Kidney epithelial cell (primary cell): ENCODE data around the gene CDKN2AIPNL. TPM values are rescaled to one million over a fixed set of nuclear protein-coding genes. Genes with fewer than 3 reads are reported as not detected.

Experiments used
- DNase-seq: peaks from one replicate; pipeline ENCODE4 v3.0.0-alpha.2; 2010; ENCODE audit warnings: low read depth
- H3K27me3 ChIP-seq: 2 replicates; pipeline ENCODE4 v1.6.0; 2011; ENCODE audit warnings: low read length; ENCODE audit not compliant: control insufficient read depth, insufficient read depth
- H3K36me3 ChIP-seq: 2 replicates; pipeline ENCODE4 v1.5.1; 2011; ENCODE audit warnings: low read length; ENCODE audit not compliant: control insufficient read depth, insufficient read depth
- H3K4me3 ChIP-seq: 2 replicates; pipeline ENCODE4 v1.5.1; 2011; ENCODE audit warnings: low read depth, mild to moderate bottlenecking, control low read depth, low read length
- CTCF ChIP-seq: IDR thresholded peaks from 2 replicates; pipeline ENCODE4 v1.5.1; 2011; ENCODE audit warnings: mild to moderate bottlenecking, moderate library complexity, low read length, control low read depth, inconsistent platforms; ENCODE audit not compliant: insufficient read depth, poor library complexity, severe bottlenecking
- total RNA-seq: library from RNA; depleted of rRNA; stranded (reverse); fragments of >200 nt; gene quantifications from 2 replicates; pipeline ENCODE4 v1.2.3, GENCODE V29; 2015

CDKN2AIPNL gene
- total RNA-seq, 1 donor from 2014 or later, result 28.3 TPM

GRCh38 chr5:134365604-134366003 is 46.1 kb downstream of the CDKN2AIPNL start:
- H3K27me3 ChIP-seq, result no peaks in the 10 kb centered on the region
- TF ChIP-seq CTCF, result no peak
- H3K4me3 ChIP-seq, result no peak overlapping the region
- H3K36me3 ChIP-seq, result no peaks in the 10 kb centered on the region
- DNase-seq, result no peak

GRCh38 chr5:134355681-134356080 is 56.0 kb downstream of the CDKN2AIPNL start:
- Histone ChIP-seq H3K4me3 (no peak overlapping the region), H3K36me3 (no peaks in the 10 kb centered on the region), H3K27me3 (no peaks in the 10 kb centered on the region)
- no peak for DNase-seq
- TF ChIP-seq CTCF, result no peak

Other genes starting within 250 kb of the CDKN2AIPNL start
- 222 and 233 TPM in 2 replicates for gene SKP1, start 234.9 kb downstream of the CDKN2AIPNL start, total RNA-seq
- gene PPP2CA, start 185.8 kb downstream of the CDKN2AIPNL start, total RNA-seq, result 232 and 249 TPM in 2 replicates
- 9.3 and 17.6 TPM in 2 replicates for gene CDKL3, start 44.7 kb downstream of the CDKN2AIPNL start, total RNA-seq
- gene UBE2B, start 40.3 kb downstream of the CDKN2AIPNL start, total RNA-seq, result 31.2 and 38.1 TPM in 2 replicates
- gene JADE2, start 113.8 kb upstream of the CDKN2AIPNL start, total RNA-seq, result 13.5 and 20.8 TPM in 2 replicates
- 28.1 and 40.3 TPM in 2 replicates for gene SAR1B, start 220.9 kb upstream of the CDKN2AIPNL start, total RNA-seq
- 16.0 and 17.0 TPM in 2 replicates for gene SEC24A, start 236.9 kb upstream of the CDKN2AIPNL start, total RNA-seq